Thoracic aorta (tissue), 2 donors: ENCODE data around the gene SOX4. TPM values are rescaled to one million over a fixed set of nuclear protein-coding genes. Genes with fewer than 3 reads are reported as not detected.
A peak's percentile ranks its signal among the peaks of the same experiment; 100 is the strongest.

Experiments used
- ATAC-seq: fragments of 150-250 bp; one replicate; pipeline ENCODE4 v1.8.0; 2017; ENCODE audit warnings: low read depth; ENCODE audit not compliant: insufficient number of reproducible peaks, low FRiP score
- DNase-seq: peaks from one replicate; pipeline ENCODE4 v3.0.0-alpha.2; 2020; ENCODE audit warnings: low spot score
- H3K27ac ChIP-seq, 2 donors: fragments of 200-600 bp; sonication (generic); 1 replicate in 1 of 2; 2 replicates in 1 of 2; pipeline ENCODE4 v1.5.1; 2016; ENCODE audit warnings: mild to moderate bottlenecking in 2 of 2, moderate library complexity in 2 of 2
- H3K27me3 ChIP-seq: fragments of 200-600 bp; sonication (generic); replicated peaks from 2 replicates; pipeline ENCODE4 v1.6.0; 2016; ENCODE audit warnings: mild to moderate bottlenecking; ENCODE audit not compliant: insufficient read depth
- H3K36me3 ChIP-seq: fragments of 200-600 bp; sonication (generic); one replicate; pipeline ENCODE4 v1.5.1; 2016
- H3K4me1 ChIP-seq, 2 donors: fragments of 200-600 bp; sonication (generic); 1 replicate in 1 of 2; 2 replicates in 1 of 2; pipeline versions ENCODE4 v1.5.1 to v1.6.0; 2016; ENCODE audit warnings: low read depth in 2 of 2, mild to moderate bottlenecking in 1 of 2; ENCODE audit not compliant: control insufficient read depth in 1 of 2
- H3K4me3 ChIP-seq: fragments of 200-600 bp; sonication (generic); 2 replicates; pipeline ENCODE4 v1.5.1; 2016; ENCODE audit warnings: mild to moderate bottlenecking
- H3K9me3 ChIP-seq: fragments of 200-600 bp; sonication (generic); 2 replicates; pipeline ENCODE4 v1.5.1; 2016
- CTCF ChIP-seq: fragments of 200-600 bp; sonication (generic); IDR thresholded peaks from one replicate; pipeline ENCODE4 v1.5.1; 2019; ENCODE audit warnings: antibody characterized with exemption
- total RNA-seq, 2 donors: library from RNA; depleted of rRNA; stranded (reverse); fragments of >200 nt; gene quantifications; one replicate each; pipeline versions ENCODE4 v1.1.0 to v1.2.3, GENCODE V29; 2016

The SOX4 gene
- total RNA-seq, 2 donors from 2014 or later, result 5.6 to 22.1 TPM

GRCh38 chr6:21596949-21597682 is 3.6 kb downstream of the SOX4 start:
- H3K36me3 ChIP-seq, result no peaks in the 10 kb centered on the region
- H3K27ac ChIP-seq, result peak overlapping the region; percentile 92 to 95
- H3K4me3 ChIP-seq, result peak overlapping the region; percentile 95
- no peak for DNase-seq
- TF ChIP-seq CTCF, result peak; percentile 40
- no peaks in the 10 kb centered on the region for H3K27me3 ChIP-seq
- no peaks in the 10 kb centered on the region for H3K9me3 ChIP-seq
- ATAC-seq, result no peak
- peaks cover 5 to 24% of the 10 kb centered on the region in 2 donors for H3K4me1 ChIP-seq

GRCh38 chr6:21597801-21598673 is 4.5 kb downstream of the SOX4 start:
- H3K4me3 ChIP-seq, result peak overlapping the region; percentile 95
- no peak overlapping the region for H3K27ac ChIP-seq
- no peak for TF ChIP-seq CTCF
- DNase-seq, result no peak
- no peaks in the 10 kb centered on the region for H3K9me3 ChIP-seq
- H3K4me1 ChIP-seq, result peaks cover 2 to 19% of the 10 kb centered on the region in 2 donors
- no peaks in the 10 kb centered on the region for H3K36me3 ChIP-seq
- ATAC-seq, result no peak
- no peaks in the 10 kb centered on the region for H3K27me3 ChIP-seq

GRCh38 chr6:21598674-21599023 is 5.1 kb downstream of the SOX4 start:
- no peaks in the 10 kb centered on the region for H3K36me3 ChIP-seq
- no peak for TF ChIP-seq CTCF
- DNase-seq (no peak), ATAC-seq (no peak)
- no peaks in the 10 kb centered on the region for H3K27me3 ChIP-seq
- peak overlapping the region; percentile 95 for H3K4me3 ChIP-seq
- H3K9me3 ChIP-seq, result no peaks in the 10 kb centered on the region
- H3K27ac ChIP-seq, result no peak overlapping the region
- H3K4me1 ChIP-seq, result peaks cover 0 to 16% of the 10 kb centered on the region in 2 donors

- no peaks in the 10 kb centered on the region for H3K9me3 ChIP-seq
- ATAC-seq (no peak), DNase-seq (no peak)
- no peak for TF ChIP-seq CTCF
- H3K4me3 ChIP-seq, result no peak overlapping the region
- H3K27me3 ChIP-seq, result no peaks in the 10 kb centered on the region
- no peak overlapping the region for H3K27ac ChIP-seq
- H3K36me3 ChIP-seq, result no peaks in the 10 kb centered on the region
- H3K4me1 ChIP-seq, result peaks cover 0 to 16% of the 10 kb centered on the region in 2 donors
Observed at GRCh38 chr6:21599051-21599696, 5.6 kb downstream of the SOX4 start.
